OCI-LY3 (cell line): Measurements from ENCODE around the gene TRAPPC14.

Experiments used
- H2AFZ ChIP-seq: fragments of 200-600, 300-600 bp; shearing (Covaris generic); 2 replicates; pipeline ENCODE4 v1.6.0; 2014; ENCODE audit warnings: antibody characterized with exemption, low read depth, low read length
- H3K27ac ChIP-seq: fragments of 200-600, 300-600 bp; sonication (generic); 2 replicates; pipeline ENCODE4 v1.5.1; 2014; ENCODE audit warnings: mild to moderate bottlenecking, low read length, moderate library complexity, mixed read lengths
- H3K27me3 ChIP-seq: fragments of 200-600, 300-600 bp; sonication (generic); 2 replicates; pipeline ENCODE4 v1.6.1; 2014; ENCODE audit warnings: low read depth, low read length, mixed read lengths
- H3K36me3 ChIP-seq: fragments of 200-600, 300-600 bp; sonication (generic); replicated peaks from 2 replicates; pipeline ENCODE3; 2014; ENCODE audit warnings: low read depth, low read length, mixed read lengths
- H3K4me1 ChIP-seq: fragments of 300-600, 200-600 bp; sonication (generic); 2 replicates; pipeline ENCODE4 v1.6.1; 2014; ENCODE audit warnings: low read length, mixed read lengths
- H3K4me2 ChIP-seq: fragments of 200-600, 300-600 bp; sonication (generic); 2 replicates; pipeline ENCODE4 v1.6.1; 2014; ENCODE audit warnings: low read length, mixed read lengths
- H3K4me3 ChIP-seq: fragments of 300-600, 200-600 bp; sonication (generic); 2 replicates; pipeline ENCODE4 v1.5.1; 2014; ENCODE audit warnings: antibody characterized with exemption, mild to moderate bottlenecking, low read length, moderate library complexity
- H3K79me2 ChIP-seq: fragments of 300-600, 200-600 bp; shearing (Covaris generic); 2 replicates; pipeline ENCODE4 v1.6.1; 2014; ENCODE audit warnings: mild to moderate bottlenecking, low read length, mixed read lengths
- H3K9ac ChIP-seq: fragments of 300-600, 200-600 bp; shearing (Covaris generic); 2 replicates; pipeline ENCODE4 v1.6.0; 2014; ENCODE audit warnings: mild to moderate bottlenecking, low read length, moderate library complexity
- H3K9me3 ChIP-seq: fragments of 200-600, 300-600 bp; shearing (Covaris generic); 2 replicates; pipeline ENCODE4 v1.6.1; 2014; ENCODE audit warnings: low read length, mixed read lengths; ENCODE audit not compliant: insufficient read depth
- H4K20me1 ChIP-seq: fragments of 200-600, 300-600 bp; sonication (generic); 2 replicates; pipeline ENCODE4 v1.6.1; 2016; ENCODE audit warnings: low read length, mixed read lengths; ENCODE audit not compliant: insufficient read depth
- EZH2phosphoT487 ChIP-seq: fragments of 200-600 bp; shearing (Covaris generic); IDR thresholded peaks from 2 replicates; pipeline ENCODE4 v1.6.1; 2018; ENCODE audit warnings: antibody characterized with exemption, mixed run types, low read depth
- TF ChIP-seq, protein P1 (sequence below): fragments of 200-600, 300-600 bp; sonication (generic); IDR thresholded peaks from 2 replicates; pipeline ENCODE4 v1.5.1; 2014; ENCODE audit warnings: antibody characterized with exemption, low read length, low read depth

TRAPPC14 gene

DNA sequence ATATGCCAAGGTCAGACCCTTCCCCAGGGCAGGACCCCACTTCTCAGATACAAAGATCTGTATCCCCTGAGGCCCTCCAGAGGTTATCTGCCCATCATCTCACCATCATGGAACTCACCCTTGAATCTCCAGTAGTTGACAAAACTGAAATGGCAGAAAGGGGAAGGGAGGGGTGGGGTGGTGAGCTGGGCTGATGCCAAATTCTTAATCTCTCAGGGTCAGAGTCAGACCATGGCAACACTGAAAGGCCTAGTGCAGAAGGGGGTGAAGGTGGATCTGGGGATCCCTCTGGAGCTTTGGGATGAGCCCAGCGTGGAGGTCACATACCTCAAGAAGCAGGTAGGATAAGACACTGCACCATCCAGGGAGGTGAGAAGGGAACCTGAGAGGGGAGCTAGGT is 36.0 kb downstream of the TRAPPC14 start:
- Histone ChIP-seq H3K9ac (no peak overlapping the region), H3K36me3 (peaks cover 7% of the 10 kb centered on the region), H3K79me2 (peaks cover 25% of the 10 kb centered on the region), H3K27me3 (no peaks in the 10 kb centered on the region), H3K9me3 (no peaks in the 10 kb centered on the region), H3K4me1 (peaks cover 20% of the 10 kb centered on the region), H3K4me3 (no peak overlapping the region), H2AFZ (no peak overlapping the region), H3K27ac (no peak overlapping the region), H4K20me1 (no peaks in the 10 kb centered on the region), H3K4me2 (no peak overlapping the region)
- TF ChIP-seq, protein P1, sequence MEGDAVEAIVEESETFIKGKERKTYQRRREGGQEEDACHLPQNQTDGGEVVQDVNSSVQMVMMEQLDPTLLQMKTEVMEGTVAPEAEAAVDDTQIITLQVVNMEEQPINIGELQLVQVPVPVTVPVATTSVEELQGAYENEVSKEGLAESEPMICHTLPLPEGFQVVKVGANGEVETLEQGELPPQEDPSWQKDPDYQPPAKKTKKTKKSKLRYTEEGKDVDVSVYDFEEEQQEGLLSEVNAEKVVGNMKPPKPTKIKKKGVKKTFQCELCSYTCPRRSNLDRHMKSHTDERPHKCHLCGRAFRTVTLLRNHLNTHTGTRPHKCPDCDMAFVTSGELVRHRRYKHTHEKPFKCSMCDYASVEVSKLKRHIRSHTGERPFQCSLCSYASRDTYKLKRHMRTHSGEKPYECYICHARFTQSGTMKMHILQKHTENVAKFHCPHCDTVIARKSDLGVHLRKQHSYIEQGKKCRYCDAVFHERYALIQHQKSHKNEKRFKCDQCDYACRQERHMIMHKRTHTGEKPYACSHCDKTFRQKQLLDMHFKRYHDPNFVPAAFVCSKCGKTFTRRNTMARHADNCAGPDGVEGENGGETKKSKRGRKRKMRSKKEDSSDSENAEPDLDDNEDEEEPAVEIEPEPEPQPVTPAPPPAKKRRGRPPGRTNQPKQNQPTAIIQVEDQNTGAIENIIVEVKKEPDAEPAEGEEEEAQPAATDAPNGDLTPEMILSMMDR, result no peak
- no peak for TF ChIP-seq EZH2phosphoT487

DNA sequence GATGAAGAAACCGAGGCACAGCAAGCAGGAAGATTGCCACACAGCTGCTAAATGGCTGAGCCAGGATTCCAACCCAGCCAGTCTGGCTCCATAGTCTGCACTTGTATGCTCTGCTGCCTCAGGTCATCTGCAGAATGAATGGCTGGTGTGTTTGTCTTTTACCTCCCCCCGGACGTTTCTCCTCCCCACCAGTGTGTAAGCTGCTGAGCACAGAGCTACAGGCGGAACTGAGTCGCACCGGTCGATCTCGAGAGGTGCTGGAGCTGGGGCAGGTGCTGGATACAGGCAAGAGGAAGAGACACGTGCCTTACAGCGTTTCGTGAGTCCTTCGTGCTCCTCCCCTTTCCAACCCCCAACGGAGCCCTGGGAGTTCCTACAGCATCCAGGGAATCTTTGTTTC is 36.5 kb downstream of the TRAPPC14 start:
- H3K4me1 ChIP-seq, result peaks cover 20% of the 10 kb centered on the region
- H3K9me3 ChIP-seq, result no peaks in the 10 kb centered on the region
- H3K4me2 ChIP-seq, result no peak overlapping the region
- H3K36me3 ChIP-seq, result peaks cover 7% of the 10 kb centered on the region
- no peak overlapping the region for H3K9ac ChIP-seq
- TF ChIP-seq EZH2phosphoT487, result no peak
- TF ChIP-seq, protein P1, result no peak
- no peak overlapping the region for H3K4me3 ChIP-seq
- H3K79me2 ChIP-seq, result peaks cover 25% of the 10 kb centered on the region
- H2AFZ ChIP-seq, result no peak overlapping the region
- no peaks in the 10 kb centered on the region for H4K20me1 ChIP-seq
- no peak overlapping the region for H3K27ac ChIP-seq
- no peaks in the 10 kb centered on the region for H3K27me3 ChIP-seq

GRCh38 chr7:100120733-100121036 is 37.8 kb downstream of the TRAPPC14 start:
- H3K9me3 ChIP-seq, result no peaks in the 10 kb centered on the region
- no peaks in the 10 kb centered on the region for H3K27me3 ChIP-seq
- peak overlapping the region; percentile 95 for H3K4me2 ChIP-seq
- H3K9ac ChIP-seq, result peak overlapping the region; percentile 69
- no peak for TF ChIP-seq EZH2phosphoT487
- TF ChIP-seq, protein P1, result no peak
- H3K4me1 ChIP-seq, result peaks cover 20% of the 10 kb centered on the region
- peaks cover 7% of the 10 kb centered on the region for H3K36me3 ChIP-seq
- H4K20me1 ChIP-seq, result no peaks in the 10 kb centered on the region
- H3K27ac ChIP-seq, result peak overlapping the region; percentile 54; the same call in 1 of the 2 replicates
- H3K79me2 ChIP-seq, result peaks cover 16% of the 10 kb centered on the region
- peak overlapping the region; percentile 87 for H3K4me3 ChIP-seq
- H2AFZ ChIP-seq, result no peak overlapping the region

- Histone ChIP-seq H4K20me1 (no peaks in the 10 kb centered on the region), H3K9me3 (no peaks in the 10 kb centered on the region), H3K27me3 (no peaks in the 10 kb centered on the region), H3K4me2 (peak overlapping the region; percentile 95), H2AFZ (peak overlapping the region; percentile 80), H3K4me1 (peaks cover 14% of the 10 kb centered on the region), H3K9ac (peak overlapping the region; percentile 69), H3K4me3 (peak overlapping the region; percentile 87), H3K79me2 (peaks cover 12% of the 10 kb centered on the region), H3K27ac (peak overlapping the region; percentile 54), H3K36me3 (peaks cover 6% of the 10 kb centered on the region)
- no peak for TF ChIP-seq EZH2phosphoT487
- TF ChIP-seq, protein P1, result no peak
Measured at GRCh38 chr7:100119970-100120732, 38.4 kb downstream of the TRAPPC14 start.
